HG03097 (cell line): Measurements from ENCODE around the gene RPH3AL.
"Not testable (repeated sequence)": the region's sequence is repeated elsewhere in the genome, so short reads cannot be mapped to it uniquely, and the experiment has no call there.

Source experiments
- ATAC-seq: cut with Tn5 transposase; IDR thresholded peaks from one replicate; pipeline ENCODE4 v1.9.1; 2021; ENCODE audit not compliant: unreplicated experiment, low FRiP score

The RPH3AL gene

DNA sequence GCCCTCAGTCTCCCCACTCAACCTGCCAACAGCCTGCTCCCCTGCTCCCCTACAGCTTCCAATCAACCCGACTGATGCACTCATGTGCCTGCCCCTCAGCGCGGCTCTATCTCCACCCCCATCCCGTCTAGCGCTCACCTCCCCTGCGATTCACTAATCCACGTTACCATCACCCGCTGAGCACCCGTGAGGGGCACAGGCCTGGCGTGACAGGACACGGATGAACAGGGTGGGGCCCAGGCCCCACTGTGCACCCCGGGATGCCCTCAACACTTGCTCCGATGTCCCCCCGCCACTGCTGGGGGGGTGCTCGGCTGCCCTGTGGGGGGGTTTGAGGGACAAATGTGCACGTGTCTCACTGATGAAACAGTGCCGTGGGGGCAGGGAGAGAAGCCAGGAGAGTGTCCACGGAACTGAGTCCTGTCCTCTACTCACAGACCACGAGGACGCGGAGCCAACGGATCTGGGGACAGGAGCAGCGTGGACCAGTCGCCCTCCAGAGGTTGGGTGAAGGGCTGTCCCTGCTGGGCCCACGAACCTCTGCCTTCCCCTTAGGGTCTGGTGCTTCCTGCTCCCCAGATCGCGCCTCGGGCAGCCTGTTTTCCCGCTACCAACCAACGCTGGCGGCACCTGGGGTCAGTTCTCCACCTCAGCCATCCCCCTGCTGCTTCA is 66.7 kb downstream of the RPH3AL start:
- ATAC-seq, result no peak

DNA sequence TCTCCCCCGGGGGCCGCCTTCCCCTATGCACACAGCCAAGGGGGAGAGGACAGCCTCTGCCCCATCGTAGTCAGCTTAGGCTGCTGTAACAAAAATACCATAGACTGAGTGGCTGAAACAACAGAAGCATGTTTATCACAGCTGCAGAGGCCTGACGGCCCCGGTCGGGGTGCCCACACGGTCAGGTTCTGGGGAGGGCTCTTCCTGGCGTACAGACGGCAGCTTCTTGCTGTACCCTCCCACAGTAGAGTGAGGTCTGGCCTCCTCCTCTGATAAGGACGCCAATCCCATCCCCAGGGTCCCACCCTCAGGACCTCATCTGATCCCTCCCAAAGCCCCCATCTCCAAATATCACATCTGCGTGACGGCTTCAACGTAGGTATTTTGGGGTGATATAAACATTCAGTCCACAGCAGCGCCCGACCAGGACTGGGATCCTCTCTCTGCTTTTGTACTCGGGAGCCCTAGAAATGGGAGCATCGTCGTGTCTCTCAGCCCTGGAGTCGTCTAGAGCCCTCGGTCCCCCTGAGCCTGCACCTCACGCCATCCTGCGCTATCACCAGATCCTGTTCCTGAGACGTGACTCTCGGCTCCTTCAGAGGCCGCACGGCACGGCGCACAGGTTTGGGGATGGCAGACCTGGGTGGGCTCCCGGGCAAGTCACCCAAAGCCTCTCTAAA is 67.8 kb downstream of the RPH3AL start:
- no peak for ATAC-seq

DNA sequence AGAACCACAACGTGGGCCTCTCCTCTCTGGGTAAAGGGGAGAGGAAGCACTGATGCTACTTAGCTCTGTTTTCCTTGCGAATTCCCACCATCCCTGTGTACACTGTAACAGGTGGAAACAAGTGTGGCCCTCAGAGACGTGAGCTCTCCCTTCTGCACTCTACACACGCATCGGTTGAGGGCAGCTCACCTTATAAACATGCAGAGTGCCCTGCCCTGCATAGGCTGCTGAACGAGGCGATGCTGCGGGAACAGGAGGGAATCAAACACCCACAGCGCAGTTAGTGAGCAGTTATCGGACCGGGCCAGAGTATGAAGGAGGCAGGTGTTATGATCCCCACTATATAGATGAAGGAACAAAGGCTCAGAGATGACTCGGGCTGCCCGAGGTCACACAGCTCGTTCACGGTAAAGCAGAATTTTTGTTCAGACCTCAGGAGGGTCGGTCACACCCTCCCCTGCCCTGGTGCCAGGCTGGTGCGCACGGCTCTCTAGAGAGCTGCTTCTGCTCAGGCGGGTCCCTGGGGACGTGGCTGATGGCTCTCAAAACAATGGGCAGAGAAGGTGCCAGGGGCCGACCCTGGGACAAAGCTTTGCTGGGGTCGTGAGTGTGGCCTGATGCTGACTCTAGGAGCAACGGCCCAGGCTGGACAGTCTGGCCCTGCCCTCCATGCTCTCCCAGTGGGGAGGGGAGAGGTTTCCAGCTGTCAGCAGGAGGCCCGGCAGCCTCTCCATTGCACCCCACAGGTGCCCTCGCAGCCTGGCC is 68.5 kb downstream of the RPH3AL start:
- ATAC-seq, result no peak

DNA sequence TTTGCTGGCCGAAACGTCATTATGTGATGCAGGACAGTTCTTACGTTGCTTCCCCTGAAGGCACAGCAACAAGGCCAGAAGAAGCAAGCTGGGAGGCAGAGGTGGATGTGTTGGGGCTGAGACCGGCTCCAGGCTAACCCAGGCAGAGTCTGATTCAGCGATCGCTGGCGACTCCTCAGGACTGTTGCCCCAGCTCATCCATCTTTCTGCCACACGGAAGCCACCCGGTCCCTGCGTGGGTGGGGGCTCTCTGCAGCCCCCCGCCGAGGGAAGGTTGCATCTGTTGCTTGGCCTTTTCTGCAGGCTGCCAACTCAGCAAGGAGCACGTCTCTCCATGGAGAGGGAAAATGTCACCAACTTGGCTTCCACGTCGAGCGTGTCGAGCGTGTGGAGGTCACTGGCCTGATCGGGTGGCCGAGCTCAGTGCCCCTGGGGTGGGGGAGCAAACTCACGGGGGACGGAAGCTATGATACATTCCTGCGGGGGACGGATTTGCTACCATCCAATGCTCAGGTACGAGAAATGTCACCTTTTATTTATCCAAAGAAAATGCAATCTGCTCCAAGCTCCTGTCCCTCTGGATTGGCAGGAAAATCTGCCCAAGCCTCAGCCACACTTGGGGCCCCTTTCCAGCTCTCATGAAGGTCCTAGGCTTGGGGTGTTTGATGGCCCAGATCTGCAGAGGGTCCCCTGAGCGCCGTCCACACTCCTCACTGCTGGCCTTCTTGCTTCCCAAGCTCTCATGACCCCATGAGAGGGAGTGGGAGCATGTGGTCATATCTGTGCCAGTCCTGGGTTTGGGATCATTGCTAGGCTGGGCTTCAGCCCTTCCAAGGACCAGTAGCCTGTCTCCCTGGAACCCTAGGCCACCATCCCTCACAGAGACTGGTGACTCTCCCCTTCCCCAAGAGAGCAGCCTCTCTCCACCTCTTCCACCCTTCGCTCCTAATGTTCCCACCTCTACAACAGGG is 69.4 kb downstream of the RPH3AL start:
- no peak for ATAC-seq

DNA sequence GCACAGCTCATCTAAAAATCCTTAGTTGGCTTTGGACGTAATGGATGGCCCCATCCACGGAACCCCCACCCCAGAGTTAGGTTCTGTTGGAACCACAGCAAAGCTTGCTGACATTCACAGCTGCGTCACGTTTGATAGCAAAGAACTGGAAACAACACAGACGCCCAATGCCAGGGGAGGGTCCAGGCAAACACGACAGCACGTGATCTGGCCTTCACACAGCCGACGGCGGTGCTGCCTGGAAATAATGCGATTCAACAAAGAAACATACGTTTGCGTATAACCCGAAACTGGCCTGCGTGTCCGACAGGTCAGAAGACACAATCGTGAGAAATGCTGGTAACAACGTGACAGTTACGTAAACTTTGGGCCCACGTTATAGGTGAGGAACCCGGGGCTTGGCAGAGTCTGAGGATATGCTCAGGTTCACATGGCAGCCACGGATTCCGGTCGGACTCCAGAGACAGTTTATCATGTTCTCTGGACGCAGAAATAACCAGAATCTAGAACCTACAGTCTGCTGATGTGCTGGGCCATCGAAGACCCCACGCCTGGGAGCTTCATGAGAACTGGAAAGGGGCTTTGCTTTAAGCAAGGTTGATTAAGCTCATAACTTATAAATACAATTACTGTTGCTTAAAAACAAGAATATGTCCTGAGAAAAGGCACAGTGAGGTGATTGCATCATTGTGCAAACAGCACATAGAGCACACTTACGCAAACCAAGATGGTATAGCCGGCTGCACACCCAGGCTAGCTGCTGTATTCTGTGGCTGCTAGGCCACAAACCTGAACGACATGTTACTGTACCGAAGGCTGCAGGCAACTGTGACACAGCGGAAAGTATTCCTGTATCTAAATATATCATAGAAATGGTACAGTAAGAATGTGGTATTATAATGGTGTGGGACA is 70.4 kb downstream of the RPH3AL start:
- no peak for ATAC-seq

DNA sequence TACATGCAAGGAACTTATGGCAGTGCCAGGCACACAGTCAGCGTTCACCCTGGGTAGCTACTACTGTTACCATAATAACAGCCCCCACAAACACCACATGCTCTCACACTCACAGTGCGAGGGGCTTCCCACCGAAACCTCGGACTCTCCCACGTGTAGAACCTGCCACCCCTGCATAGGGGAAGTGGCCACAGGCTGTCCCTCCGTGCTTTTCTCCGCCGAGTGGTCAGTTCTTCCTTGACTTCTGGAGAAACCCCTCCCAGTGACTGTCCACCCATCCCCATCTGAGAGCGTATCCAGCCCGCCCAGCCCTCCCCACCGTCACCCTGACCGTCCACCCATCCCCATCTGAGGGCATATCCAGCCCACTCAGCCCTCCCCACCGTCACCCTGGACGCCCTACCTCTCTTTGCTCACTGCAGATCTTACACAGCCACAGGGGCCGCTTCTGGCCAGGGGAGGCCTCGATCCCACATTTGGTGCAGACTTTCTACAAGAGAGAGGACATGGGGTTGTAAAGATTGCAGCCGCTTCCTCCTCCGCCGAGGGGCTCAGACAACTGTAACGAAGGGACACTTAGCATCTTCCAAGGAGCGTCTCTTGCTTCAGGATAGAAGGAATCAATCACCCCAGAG is 71.1 kb downstream of the RPH3AL start:
- no peak for ATAC-seq

DNA sequence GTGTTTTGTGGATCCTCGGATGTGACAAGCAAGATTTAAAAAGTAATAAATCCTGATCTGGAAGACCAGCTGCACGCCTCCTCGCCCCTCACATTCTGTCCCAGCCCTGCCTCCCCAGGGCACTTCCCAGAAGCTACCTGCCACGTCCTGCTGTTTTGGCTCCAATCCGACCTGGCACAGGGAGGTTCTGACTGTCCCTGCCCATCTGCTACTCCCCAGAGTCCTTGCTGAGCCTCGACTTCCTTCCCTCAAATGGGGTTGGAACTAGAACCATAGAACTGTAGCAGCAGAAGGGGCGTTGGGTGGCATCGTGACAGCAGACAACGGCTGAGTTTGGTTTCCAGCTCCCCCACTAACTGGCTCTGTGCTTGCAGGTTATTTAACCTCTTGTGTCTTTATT is 71.7 kb downstream of the RPH3AL start:
- no peak for ATAC-seq

DNA sequence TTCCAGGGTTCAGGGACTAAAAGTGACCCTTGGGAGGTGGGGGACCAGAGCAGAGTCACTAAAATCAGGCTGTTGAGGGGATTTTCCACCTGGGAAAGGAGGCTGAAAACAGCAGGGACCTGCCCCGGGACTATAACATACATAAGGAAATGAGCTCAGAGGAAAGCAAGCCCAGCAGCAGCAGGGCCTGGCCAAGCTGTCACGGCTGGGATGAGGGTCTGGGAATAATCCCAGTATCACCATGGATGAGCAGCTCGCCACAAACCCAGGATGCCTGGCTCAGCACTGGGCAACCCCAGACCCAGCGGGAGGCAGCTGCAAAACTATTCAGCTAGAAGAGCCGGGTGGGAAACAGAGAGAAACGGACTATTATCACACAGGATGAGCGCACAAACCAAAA is 72.4 kb downstream of the RPH3AL start:
- ATAC-seq, result no peak

DNA sequence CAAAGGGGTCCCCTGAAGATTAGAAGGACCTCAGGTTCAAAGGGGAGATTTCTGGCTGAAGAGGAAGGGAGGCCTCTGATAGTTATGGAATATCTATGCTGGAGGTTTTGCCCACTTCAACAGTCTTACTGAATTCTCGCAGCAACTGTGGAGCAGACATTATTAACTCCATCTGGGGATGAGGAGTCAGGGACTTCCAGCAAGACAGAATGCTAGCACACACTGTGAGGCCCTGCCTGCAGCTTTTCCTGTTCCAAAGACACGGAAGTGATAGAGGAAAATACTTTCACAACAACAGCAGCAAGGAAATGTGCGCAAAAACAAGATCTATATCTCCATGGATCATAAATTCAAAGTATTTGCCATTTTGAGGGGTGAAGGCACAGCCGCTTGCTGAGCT is 72.8 kb downstream of the RPH3AL start:
- ATAC-seq, result no peak

DNA sequence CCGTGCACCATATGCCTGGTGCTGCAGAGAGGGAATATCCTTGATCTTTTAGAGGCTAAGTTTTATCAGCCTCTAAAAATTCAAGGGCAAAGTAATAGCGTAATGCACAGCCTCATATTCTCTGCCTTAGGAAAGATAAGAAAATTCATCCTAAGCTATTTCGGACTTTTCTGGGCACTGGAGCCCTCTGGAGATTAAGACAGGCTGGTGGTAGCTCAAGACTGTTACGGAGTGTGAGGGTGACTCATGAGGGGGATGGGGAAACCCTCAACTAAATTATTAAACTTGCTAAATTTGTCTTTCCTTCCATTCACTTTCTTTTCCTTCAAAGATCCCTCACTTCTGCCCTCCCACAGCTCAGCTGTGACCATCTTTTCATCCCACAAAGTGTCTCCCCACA is 73.3 kb downstream of the RPH3AL start:
- no peak for ATAC-seq

DNA sequence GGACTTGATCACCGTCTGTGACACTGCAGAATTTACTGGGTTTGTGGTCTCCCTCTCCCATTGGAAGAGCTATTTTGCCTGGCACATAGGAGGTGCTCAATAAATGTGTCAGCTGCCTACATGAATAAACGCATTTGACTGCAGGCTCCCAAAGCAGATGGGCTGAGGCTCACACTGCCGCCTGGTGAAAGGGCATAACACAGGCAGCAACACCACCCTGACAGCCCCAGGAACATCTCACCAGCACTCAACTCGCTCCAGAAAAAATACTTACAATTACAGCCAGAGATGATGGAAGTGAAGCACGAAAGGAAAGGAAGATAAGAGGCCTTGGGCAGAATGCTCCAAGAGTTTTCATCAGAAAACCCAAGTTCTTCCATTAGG is 73.9 kb downstream of the RPH3AL start:
- no peak for ATAC-seq

DNA sequence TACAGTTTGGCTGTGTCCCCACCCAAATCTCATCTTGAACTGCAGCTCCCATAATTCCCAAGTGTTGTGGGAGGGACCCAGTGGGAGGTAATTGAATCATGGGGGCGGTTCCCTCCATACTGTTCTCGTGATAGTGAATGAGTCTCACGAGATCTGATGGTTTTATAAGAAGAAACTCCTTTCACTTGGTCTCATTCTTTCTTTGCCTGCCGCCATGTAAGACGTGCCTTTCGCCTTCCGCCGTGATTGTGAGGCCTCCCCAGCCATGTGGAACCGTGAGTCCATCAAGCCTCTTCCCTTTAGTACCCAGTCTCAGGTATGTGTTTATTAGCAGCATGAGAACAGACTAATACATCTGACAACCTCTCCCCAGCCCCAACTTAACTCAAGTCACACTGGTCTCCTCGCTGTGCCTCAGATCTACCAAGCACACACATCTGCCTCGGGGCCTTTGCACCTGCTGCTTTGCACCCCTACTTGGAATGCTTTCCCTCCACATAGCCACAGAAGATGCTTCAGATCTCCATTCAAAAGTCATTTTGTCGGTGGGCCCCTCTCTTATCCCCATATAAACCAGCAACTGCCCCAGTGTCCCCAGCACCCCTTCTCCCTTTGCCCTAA is 74.4 kb downstream of the RPH3AL start:
- ATAC-seq, result no peak

DNA sequence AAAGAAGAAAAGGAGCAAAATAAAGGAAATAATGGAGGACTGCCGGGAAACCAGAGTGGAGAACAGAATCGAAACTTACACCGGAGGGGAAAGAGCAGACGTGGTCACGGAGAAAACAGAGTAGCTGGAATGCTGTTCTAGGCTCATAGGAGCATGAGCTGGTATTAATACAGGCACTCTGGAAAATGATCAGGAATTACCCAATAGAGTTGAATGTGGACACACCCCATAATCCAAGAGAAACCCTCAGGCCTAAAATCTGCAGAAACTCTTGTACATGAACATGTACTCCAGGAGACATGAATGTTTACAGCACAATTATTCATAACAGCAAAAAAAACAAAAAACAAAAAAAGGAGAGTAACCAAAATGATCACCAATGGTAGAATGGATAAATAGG is 77.7 kb downstream of the RPH3AL start:
- ATAC-seq, result no peak

DNA sequence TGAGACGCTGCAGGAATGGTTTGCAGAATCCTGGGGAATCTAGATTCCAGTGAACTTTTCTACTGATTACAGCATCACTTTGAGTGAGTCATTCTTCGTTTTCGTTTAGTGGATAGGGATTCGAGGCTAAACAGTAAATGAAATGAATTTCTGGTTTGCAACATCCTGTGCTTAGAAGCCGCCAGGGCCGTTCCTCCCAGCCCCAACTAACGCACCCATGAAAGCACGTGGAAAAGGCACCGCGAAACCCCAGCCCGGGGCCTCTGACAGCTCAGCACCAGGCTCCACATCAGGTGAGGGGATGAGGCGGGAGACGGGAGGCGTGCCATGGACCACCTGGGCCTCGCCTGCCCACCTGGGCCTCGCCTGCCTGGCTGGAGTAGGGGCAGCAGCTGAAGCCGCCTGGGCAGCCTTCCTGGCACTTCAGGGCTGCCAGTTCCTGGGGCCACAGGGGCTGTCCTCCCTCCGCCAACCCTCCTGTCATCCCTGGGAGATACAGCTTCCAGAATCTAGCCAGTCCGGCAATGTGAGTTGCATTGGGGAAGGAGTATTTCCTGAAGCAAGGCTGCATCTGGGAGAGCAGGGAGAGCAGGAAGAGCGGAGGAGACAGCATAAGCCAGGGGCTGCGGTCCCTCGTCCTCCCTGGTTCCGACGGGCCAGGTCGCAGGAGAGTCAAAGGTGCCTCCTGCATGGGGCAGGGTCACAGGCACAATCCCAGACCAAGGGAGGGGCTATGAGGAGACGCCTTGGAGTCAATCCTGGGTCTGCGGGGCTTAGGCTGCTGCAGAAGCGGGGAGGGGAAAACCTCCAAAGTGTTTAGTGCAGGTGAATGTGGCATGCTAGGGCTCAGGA is 78.4 kb downstream of the RPH3AL start:
- ATAC-seq, result no peak

DNA sequence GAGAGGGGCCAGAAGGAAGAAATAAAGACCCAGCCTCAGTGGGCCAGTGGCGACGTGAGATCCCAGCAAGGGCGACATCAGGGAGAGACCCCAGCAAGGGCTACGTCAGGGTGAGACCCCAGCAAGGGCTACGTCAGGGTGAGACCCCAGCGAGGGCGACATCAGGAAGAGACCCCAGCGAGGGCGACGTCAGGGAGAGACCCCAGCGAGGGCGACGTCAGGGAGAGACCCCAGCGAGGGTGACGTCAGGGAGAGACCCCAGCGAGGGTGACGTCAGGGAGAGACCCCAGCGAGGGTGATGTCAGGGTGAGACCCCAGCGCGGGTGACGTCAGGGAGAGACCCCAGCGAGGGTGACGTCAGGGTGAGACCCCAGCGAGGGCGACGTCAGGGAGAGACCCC is 79.8 kb downstream of the RPH3AL start:
- not testable (repeated sequence) for ATAC-seq

DNA sequence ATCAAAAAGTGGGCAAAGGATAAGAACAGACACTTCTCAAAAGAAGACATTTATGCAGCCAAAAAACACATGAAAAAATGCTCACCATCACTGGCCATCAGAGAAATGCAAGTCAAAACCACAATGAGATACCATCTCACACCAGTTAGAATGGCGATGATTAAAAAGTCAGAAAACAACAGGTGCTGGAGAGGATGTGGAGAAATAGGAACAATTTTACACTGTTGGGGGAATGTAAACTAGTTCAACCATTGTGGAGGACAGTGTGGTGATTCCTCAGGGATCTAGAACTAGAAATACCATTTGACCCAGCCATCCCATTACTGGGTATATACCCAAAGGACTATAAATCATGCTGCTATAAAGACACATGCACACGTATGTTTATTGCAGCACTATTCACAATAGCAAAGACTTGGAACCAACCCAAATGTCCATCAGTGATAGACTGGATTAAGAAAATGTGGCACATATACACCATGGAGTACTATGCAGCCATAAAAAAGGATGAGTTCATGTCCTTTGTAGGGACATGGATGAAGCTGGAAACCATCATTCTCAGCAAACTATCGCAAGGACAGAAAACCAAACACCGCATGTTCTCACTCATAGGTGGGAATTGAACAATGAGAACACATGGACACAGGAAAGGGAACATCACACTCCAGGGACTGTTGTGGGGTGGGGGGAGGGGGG is 80.5 kb downstream of the RPH3AL start:
- ATAC-seq, result not testable (repeated sequence)
